HG03442 (cell line): ENCODE measurements around the gene SLC43A2.
A peak's percentile ranks its signal among the peaks of the same experiment; 100 is the strongest.
"Not testable (repeated sequence)": the region's sequence is repeated elsewhere in the genome, so short reads cannot be mapped to it uniquely, and the experiment has no call there.

Experiments used
- ATAC-seq: cut with Tn5 transposase; IDR thresholded peaks from one replicate; pipeline ENCODE4 v1.9.1; 2021; ENCODE audit warnings: mild to moderate bottlenecking, moderate library complexity; ENCODE audit not compliant: unreplicated experiment

The SLC43A2 gene

GRCh38 chr17:1627982-1628855 is at the start of gene SLC43A2:
Gene SLC43A2 (minus strand): TSS chr17:1628834. CDS start chr17:1627874, 960 bp downstream.
- peak; percentile 52 for ATAC-seq

DNA sequence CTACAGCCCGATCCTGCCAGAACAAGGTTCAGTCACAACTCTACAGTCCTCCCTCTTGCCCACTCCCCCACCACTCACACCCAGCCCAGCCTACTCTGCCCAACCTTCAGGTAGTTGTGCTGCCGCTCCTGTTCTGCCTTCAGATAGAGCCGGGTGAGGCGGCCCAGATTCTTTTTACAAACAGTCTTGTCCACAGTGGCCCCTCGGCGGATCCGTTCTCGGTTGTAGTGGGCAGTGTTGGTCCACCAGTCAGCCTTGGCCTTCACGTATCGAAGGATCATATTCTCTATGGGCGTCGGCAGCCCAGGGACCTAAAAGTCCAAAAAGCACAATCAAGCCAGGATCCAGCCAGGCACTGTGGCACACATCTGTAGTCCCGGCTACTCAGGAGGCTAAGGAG is 47.8 kb upstream of the SLC43A2 start:
- no peak for ATAC-seq

DNA sequence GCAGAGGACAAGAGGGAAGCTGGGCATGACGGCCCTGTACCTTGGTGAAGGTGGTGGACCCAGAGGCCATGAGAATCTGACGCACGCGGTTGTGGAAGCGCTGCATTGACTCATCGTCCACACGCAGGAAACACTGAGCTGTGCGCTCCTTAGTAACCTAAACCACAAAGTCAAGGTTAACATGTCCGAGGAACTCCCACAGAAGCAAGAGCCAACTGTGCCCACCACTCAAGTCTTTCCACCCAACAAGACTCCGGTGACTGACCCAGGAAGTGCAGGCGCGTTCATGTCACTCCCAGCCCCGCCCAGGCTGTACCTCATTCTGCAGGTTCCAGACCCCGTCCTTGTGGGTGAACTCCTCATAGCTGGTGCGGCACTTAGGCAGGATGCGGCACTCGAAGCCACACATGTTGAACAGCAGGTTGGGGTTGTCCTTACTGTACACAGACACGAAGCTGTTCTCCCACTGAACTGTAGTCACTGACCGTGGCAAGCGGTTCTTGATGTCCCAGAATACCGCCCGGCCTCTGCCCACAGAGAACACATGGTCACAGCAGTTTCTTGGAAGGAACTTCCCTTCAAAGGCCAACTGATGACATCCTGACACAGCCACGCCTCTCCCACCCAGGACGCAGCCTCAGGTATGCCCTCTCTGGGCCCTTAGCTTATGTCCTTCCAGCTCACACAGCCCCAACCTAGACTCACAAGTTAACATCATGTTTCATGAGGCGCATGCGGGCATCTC is 44.6 kb upstream of the SLC43A2 start:
- no peak for ATAC-seq

- not testable (repeated sequence) for ATAC-seq
Measured at GRCh38 chr17:1663934-1664333, 35.3 kb upstream of the SLC43A2 start.

- ATAC-seq = no peak
Measured at GRCh38 chr17:1661045-1661444, 32.4 kb upstream of the SLC43A2 start.

GRCh38 chr17:1658100-1658499 is 29.5 kb upstream of the SLC43A2 start:
- ATAC-seq = no peak

GRCh38 chr17:1653735-1654134 is 25.1 kb upstream of the SLC43A2 start:
- no peak for ATAC-seq

DNA sequence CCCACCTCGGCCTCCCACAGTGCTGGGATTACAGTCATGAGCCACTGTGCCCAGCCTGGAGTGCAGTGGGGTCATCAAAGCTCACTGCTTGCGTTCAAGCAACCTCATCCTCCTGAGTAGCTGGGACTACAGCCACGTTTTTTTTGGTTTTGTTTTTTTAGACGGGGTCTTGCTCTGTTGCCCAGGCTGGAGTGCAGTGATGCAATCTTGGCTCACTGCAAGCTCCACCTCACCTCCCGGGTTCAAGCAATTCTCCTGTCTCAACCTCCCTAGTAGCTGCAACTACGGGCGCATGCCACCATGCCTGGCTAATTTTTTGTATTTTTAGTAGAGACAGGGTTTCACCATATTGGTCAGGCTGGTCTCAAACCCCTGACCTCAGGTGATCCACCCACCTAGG is 24.2 kb upstream of the SLC43A2 start:
- not testable (repeated sequence) for ATAC-seq

DNA sequence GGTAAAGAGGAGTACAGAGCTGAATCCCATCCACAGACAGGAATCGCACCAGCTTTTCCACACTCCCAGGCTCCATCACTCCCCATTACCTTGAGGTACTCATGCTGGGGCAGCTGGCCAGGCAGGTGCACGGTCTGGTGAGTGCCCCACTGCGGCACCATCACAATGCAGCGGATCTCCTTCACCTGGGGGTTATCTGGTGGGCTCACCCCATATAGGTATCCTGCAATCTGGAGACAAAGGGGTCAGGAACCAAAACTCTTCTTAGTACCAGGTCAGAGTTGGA is 22.9 kb upstream of the SLC43A2 start:
- no peak for ATAC-seq

DNA sequence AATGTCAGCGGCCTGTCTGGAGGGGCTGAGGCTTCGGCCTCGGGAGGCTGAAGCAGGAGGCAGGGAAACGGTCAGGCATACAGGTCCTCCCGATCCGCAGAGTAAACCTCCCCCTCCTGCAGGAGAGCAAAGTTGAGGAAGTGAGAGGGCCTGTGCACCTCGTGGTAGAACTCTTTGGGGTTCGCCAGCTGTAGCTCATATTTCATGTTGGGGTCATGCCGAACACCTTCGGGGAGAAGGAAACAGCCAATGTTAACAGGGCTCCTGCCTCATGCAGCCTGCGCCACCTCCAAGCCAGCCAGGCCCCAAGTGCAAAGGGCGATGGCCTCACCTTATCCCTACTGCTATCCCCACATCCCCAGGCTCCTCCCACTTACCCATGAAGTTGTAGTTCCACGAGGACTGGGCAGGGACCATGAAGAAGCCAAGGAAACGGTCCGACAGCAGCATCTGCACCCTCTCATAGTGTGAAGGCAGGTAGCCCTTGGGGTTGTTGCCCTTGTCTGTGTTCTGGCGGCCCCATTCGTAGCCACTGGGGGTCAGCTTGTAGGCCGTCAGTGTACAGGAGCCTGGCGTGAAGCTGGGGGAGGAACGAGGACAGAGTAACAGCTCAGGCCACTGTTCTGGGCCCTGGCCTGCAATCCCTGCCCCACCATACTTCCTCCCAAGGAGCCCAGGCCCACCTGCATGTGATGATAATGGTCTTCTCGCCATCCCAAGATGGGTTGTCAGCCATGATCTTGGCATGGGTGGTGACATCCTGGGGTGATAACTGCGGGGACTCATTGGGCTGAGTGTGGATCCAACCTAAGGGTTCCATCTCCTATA is 22.3 kb upstream of the SLC43A2 start:
- ATAC-seq = no peak

- peak; percentile 8 for ATAC-seq
Measured at GRCh38 chr17:1649844-1650501, 21.3 kb upstream of the SLC43A2 start, which contains the start of gene RILP. Gene RILP (minus strand): TSS chr17:1649866. CDS start chr17:1649804, 62 bp downstream.

- peak; percentile 36 for ATAC-seq
Measured at GRCh38 chr17:1648963-1649843, 20.6 kb upstream of the SLC43A2 start.

- peak; percentile 49 for ATAC-seq
Measured at GRCh38 chr17:1648173-1648962, 19.7 kb upstream of the SLC43A2 start.

DNA sequence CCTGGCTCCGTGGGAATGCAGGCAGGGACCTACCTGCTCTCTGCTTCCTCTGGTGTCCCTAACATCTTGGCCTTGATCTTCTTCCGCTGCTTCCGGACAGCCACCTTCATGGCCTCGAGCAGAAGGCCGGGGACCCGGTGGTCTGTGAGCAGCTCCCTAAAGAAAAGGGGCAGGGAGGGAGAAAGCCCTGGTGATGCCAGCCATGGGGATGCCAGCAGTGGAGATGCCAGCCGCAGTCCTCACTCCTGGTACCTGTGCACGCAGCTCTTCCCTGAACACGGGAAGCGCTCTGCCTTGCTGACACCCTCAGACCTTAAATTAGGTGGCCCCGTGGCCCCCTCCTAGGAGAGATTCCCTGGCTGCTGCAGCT is 19.2 kb upstream of the SLC43A2 start:
- ATAC-seq = no peak

GRCh38 chr17:1646199-1646875 is 17.7 kb upstream of the SLC43A2 start:
- ATAC-seq = no peak

DNA sequence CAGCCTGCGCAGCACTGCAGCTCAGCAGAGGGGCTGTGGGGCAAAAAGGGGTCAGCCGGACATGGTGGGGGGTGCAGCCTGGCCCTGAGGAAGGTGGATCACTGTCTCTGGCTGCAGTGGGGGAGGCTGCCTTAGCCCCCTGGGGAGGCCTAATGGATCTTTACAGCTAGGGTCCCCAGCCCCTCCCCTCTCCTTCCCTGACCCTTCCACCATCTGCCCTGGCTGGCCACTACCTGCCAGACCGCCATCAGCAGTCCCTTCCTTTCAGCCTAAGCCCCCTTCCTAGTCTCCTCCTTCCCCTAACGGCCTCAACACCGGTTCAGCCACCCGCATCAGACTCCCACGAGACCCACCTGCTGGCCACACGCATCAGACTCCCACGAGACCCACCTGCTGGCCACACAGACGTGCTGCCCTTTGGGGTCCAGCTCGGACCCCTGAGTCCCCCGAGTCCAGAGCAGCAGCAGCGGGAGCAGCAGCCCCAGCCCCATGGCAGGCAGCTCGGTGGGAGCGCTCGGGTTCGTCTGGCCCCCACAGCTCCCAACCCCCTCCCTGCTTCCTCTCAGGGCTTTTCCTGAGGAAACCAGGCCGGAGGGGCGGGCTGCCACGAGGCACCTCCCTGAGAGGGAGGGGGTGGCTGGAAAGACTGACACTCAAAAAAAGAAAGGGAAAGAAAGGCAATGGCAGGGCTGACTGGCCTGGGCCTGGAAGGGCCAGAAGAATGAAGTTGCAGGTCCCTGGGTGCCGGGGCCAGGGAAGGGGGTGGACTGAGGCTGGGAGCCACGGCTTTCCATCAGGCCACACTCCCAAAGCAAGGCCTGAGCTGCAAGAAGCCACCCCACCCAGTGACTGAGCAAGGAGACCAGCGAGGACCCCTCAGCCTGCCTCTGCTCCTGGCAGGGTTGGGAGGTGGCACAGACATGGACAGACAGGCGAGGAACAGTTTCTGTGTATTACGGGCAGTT is 16.9 kb upstream of the SLC43A2 start, which contains the start of gene SCARF1:
SCARF1 (minus strand) TSS at position 526 of the 965 bp plus-strand sequence; CDS start at position 491, 35 bp downstream.
- ATAC-seq = no peak
